K562 (cell line): ENCODE data around the gene UBE2G2. TPM values are rescaled to one million over a fixed set of nuclear protein-coding genes. Genes with fewer than 3 reads are reported as not detected.

Experiments
- ATAC-seq: fragments of 200-7000 bp; cut with Tn5 transposase; 3 replicates; pipeline ENCODE4 v1.9.1; 2020; ENCODE audit warnings: moderate library complexity
- BruUV-seq: library from RNA; stranded (reverse); fragments of 400-500 nt; replicated peaks from 2 replicates; lab custom pipeline; 2021; lab: Mats Ljungman, UMichigan
- CTCF ChIA-PET: fragments of 300-600 bp; formaldehyde crosslinking; extraction: SDS; loops from one replicate; lab custom pipeline; 2021; ENCODE audit warnings: low intra/inter-chr PET ratio; lab: Yijun Ruan, JAX
- POLR2A ChIA-PET: fragments of 300-600, 350-650 bp; sonication (Branson Sonifier 250); formaldehyde crosslinking; extraction: SDS; loops from one replicate; lab custom pipeline; 2021; ENCODE audit warnings: antibody characterized with exemption, inconsistent platforms; lab: Yijun Ruan, JAX
- DNase-seq, 4 experiments: peaks; one replicate each; pipeline versions ENCODE4 v3.0.0 to v3.0.0-alpha.2; 2011 to 2018; ENCODE audit warnings: low spot score in 3 of 4, mixed read lengths in 3 of 4; ENCODE audit errors: extremely low read depth in 1 of 4
- FAIRE-seq: peaks from 2 replicates; lab custom pipeline; 2011; peaks lifted over from hg19 to GRCh38; lab: Jason Lieb, UNC
- H2AFZ ChIP-seq: 2 replicates; pipeline ENCODE4 v1.6.0; 2011; ENCODE audit warnings: low read depth, low read length, control low read depth, inconsistent platforms
- H3K27ac ChIP-seq: fragments of 200-600 bp; 3 replicates; pipeline ENCODE4 v1.8.0; 2011; ENCODE audit warnings: low read depth, mild to moderate bottlenecking, control low read depth, inconsistent platforms, low read length, moderate library complexity, mixed read lengths; ENCODE audit errors: extremely low read depth
- H3K27me3 ChIP-seq, 2 experiments: fragments of 300-600 bp in 1 of 2; 2 replicates in 1 of 2; 3 replicates in 1 of 2; pipeline versions ENCODE4 v1.6.0 to v1.8.0; 2011; ENCODE audit warnings: inconsistent platforms in 2 of 2, low read length in 2 of 2, mild to moderate bottlenecking in 1 of 2, mixed read lengths in 1 of 2, moderate library complexity in 1 of 2; ENCODE audit not compliant: control insufficient read depth in 2 of 2, insufficient read depth in 2 of 2
- H3K36me3 ChIP-seq: fragments of 300-600 bp; 3 replicates; pipeline ENCODE4 v1.8.0; 2011; ENCODE audit warnings: mild to moderate bottlenecking, low read length, inconsistent platforms; ENCODE audit not compliant: control insufficient read depth, insufficient read depth
- H3K4me1 ChIP-seq, 2 experiments: fragments of 200-600 bp in 1 of 2; replicated peaks in 1 of 2; 2 replicates in 1 of 2; 3 replicates in 1 of 2; pipeline versions ENCODE4 v1.5.1 to v1.8.0; 2011; ENCODE audit warnings: inconsistent platforms in 2 of 2, low read length in 2 of 2, mild to moderate bottlenecking in 1 of 2, mixed read lengths in 1 of 2, moderate library complexity in 1 of 2; ENCODE audit not compliant: control insufficient read depth in 2 of 2, insufficient read depth in 2 of 2
- H3K4me2 ChIP-seq: 2 replicates; pipeline ENCODE4 v1.6.1; 2011; ENCODE audit warnings: low read length, control low read depth, inconsistent platforms, mixed read lengths; ENCODE audit not compliant: insufficient read depth
- H3K4me3 ChIP-seq: fragments of 200-600 bp; sonication (generic), shearing (Covaris generic); 2 replicates; pipeline ENCODE4 v1.5.1; 2016; ENCODE audit warnings: control low read depth, inconsistent platforms
- H3K79me2 ChIP-seq: fragments of 200-600 bp; 3 replicates; pipeline ENCODE4 v1.8.0; 2011; ENCODE audit warnings: low read length, inconsistent platforms; ENCODE audit not compliant: control insufficient read depth, insufficient read depth
- H3K9ac ChIP-seq, 2 experiments: 2 replicates each; pipeline versions ENCODE4 v1.6.0 to v1.6.1; 2011; ENCODE audit warnings: low read depth in 2 of 2, low read length in 2 of 2, control low read depth in 1 of 2, inconsistent platforms in 1 of 2, mild to moderate bottlenecking in 1 of 2, mixed read lengths in 1 of 2; ENCODE audit not compliant: insufficient read depth in 1 of 2
- H3K9me1 ChIP-seq: one replicate; pipeline ENCODE4 v1.6.0; 2011; ENCODE audit warnings: inconsistent platforms, mild to moderate bottlenecking, low read length, moderate library complexity; ENCODE audit not compliant: control insufficient read depth, insufficient read depth
- H3K9me3 ChIP-seq: replicated peaks from 2 replicates; pipeline ENCODE4 v1.5.1; 2011; ENCODE audit warnings: low read depth, low read length, inconsistent platforms; ENCODE audit not compliant: control insufficient read depth, insufficient read depth
- H4K20me1 ChIP-seq: replicated peaks from 2 replicates; pipeline ENCODE4 v1.6.1; 2011; ENCODE audit warnings: low read length, inconsistent platforms, mixed read lengths; ENCODE audit not compliant: control insufficient read depth, insufficient read depth
- ARID1B ChIP-seq: fragments of 450-650 bp; IDR thresholded peaks from 2 replicates; pipeline ENCODE4 v1.6.1; 2016; ENCODE audit warnings: antibody characterized with exemption, mild to moderate bottlenecking, inconsistent platforms
- ESRRB ChIP-seq: fragments of 250-450 bp; sonication (Bioruptor Pico); IDR thresholded peaks from 2 replicates; pipeline ENCODE4 v1.5.0; 2020; ENCODE audit warnings: mild to moderate bottlenecking, moderate library complexity, borderline replicate concordance
- FOXM1 ChIP-seq, 2 experiments: fragments of 450-650 bp in 1 of 2; sonication (generic) in 1 of 2; formaldehyde crosslinking in 1 of 2; IDR thresholded peaks; 2 replicates each; pipeline versions ENCODE4 v1.6.1 to v1.9.0; 2017 to 2022; ENCODE audit warnings: low read depth in 2 of 2, mild to moderate bottlenecking in 2 of 2, missing genetic modification reagents in 1 of 2, moderate library complexity in 1 of 2
- LCOR ChIP-seq: sonication (generic); formaldehyde crosslinking; IDR thresholded peaks from 2 replicates; pipeline ENCODE4 v1.8.0; 2022; ENCODE audit warnings: mild to moderate bottlenecking, missing genetic modification reagents
- NFATC3 ChIP-seq: fragments of 450-650 bp; IDR thresholded peaks from 2 replicates; pipeline ENCODE4 v1.6.1; 2017; ENCODE audit warnings: mild to moderate bottlenecking
- NFXL1 ChIP-seq: fragments of 450-650 bp; formaldehyde crosslinking; IDR thresholded peaks from 2 replicates; pipeline ENCODE4 v1.4.0; 2021; ENCODE audit warnings: mild to moderate bottlenecking
- PRMT5 ChIP-seq: sonication (generic); formaldehyde crosslinking; IDR thresholded peaks from 2 replicates; pipeline ENCODE4 v1.5.0; 2020; ENCODE audit warnings: missing genetic modification reagents
- RBM17 ChIP-seq: fragments of 200-400 bp; formaldehyde crosslinking; IDR thresholded peaks from 2 replicates; pipeline ENCODE4 v1.6.1; 2017; ENCODE audit warnings: low read depth, mild to moderate bottlenecking, low read length, borderline replicate concordance
- TFAM ChIP-seq: fragments of 250-450 bp; sonication (Bioruptor Pico); conservative IDR thresholded peaks from 2 replicates; pipeline ENCODE4 v1.5.0; 2021; ENCODE audit warnings: mild to moderate bottlenecking, moderate library complexity
- ZBTB49 ChIP-seq: sonication (generic); formaldehyde crosslinking; IDR thresholded peaks from 2 replicates; pipeline ENCODE4 v1.8.0; 2022; ENCODE audit warnings: missing genetic modification reagents, mild to moderate bottlenecking, borderline replicate concordance
- ZNF143 ChIP-seq: sonication (generic); formaldehyde crosslinking; IDR thresholded peaks from 2 replicates; pipeline ENCODE4 v1.9.0; 2022; ENCODE audit warnings: mild to moderate bottlenecking, missing genetic modification reagents
- ZNF165 ChIP-seq: fragments of 250-450 bp; sonication (Bioruptor Pico); IDR thresholded peaks from 2 replicates; pipeline ENCODE4 v1.4.0; 2020; ENCODE audit warnings: borderline replicate concordance
- ZNF431 ChIP-seq: sonication (generic); formaldehyde crosslinking; IDR thresholded peaks from 2 replicates; pipeline ENCODE4 v1.8.0; 2022; ENCODE audit warnings: mild to moderate bottlenecking, missing genetic modification reagents
- ZNF707 ChIP-seq: fragments of 250-450 bp; sonication (Bioruptor Pico); conservative IDR thresholded peaks from 2 replicates; pipeline ENCODE4 v1.8.0; 2022; ENCODE audit warnings: inconsistent platforms, mild to moderate bottlenecking, moderate library complexity
- WGBS: fragments of 100-300 bp; shearing (Covaris generic); methylation state at CpG from one replicate; pipeline ENCODE4 v1.1.6; 2016; ENCODE audit warnings: low coverage, mixed read lengths; ENCODE audit not compliant: insufficient coverage; ENCODE audit errors: missing lambda C conversion rate; 5-methylcytosine and 5-hydroxymethylcytosine counted together
- in situ Hi-C: fragments of 300-500 bp; cut with MboI; formaldehyde crosslinking; loops from 4 replicates; pipeline ENCODE4 v1.15.0; 2018; ENCODE audit warnings: inconsistent platforms, mixed read lengths
- intact Hi-C: fragments of 100-400 bp; cut with micrococcal nuclease; formaldehyde crosslinking; loops from 2 replicates; pipeline ENCODE4 v1.14.2; 2022
- polyA plus RNA-seq, 8 experiments: library from polyadenylated mRNA; depleted of rRNA in 4 of 8; stranded (reverse) in 5 of 8; unstranded in 3 of 8; fragments of >200 nt; fragmentation: Nextera tagmentation in 2 of 8; fragmentation: Illumina TruSeq in 1 of 8; extraction: Ambion mirVana in 2 of 8; extraction: Trizol in 1 of 8; gene quantifications; 2 replicates each; pipeline versions ENCODE4 v1.2.1 to v1.2.3, GENCODE V29; 2011 to 2014; ENCODE audit warnings: inconsistent platforms in 1 of 8, missing spikeins in 1 of 8
- total RNA-seq, 7 experiments: library from RNA; depleted of rRNA in 6 of 7; stranded (reverse); fragments of >200 nt in 6 of 7; fragmentation: Illumina TruSeq in 2 of 7; extraction: Trizol in 2 of 7; gene quantifications; 2 replicates each; pipeline versions ENCODE4 v1.2.1 to v1.2.3, GENCODE V29; 2011 to 2021; ENCODE audit warnings: low replicate concordance in 1 of 7

Gene UBE2G2
- total and polyA plus RNA-seq, 9 of the 15 experiments (the other 6 are each of a cell fraction or from before 2014, with no cell fraction given): 47.5 to 225 (median 140) TPM

GRCh38 chr21:44727757-44728156 is 73.9 kb downstream of the UBE2G2 start:
- Histone ChIP-seq H3K4me3 (no peak overlapping the region), H2AFZ (no peak overlapping the region), H3K79me2 (no peaks in the 10 kb centered on the region), H4K20me1 (peaks cover 8% of the 10 kb centered on the region; the same call in 1 of the 2 replicates)
- FAIRE-seq: no peak
- ATAC-seq: no peak
- CTCF ChIA-PET: no interaction called here
- TF ChIP-seq ZNF707 (CRISPR knock-in tag) (no peak), FOXM1 (IDR thresholded peaks at IDR 0.05; ENCODE audit: low read depth) (no peak), FOXM1 (CRISPR knock-in tag; IDR thresholded peaks at IDR 0.05; ENCODE audit: low read depth) (no peak), ZNF143 (no peak), ZNF431 (CRISPR knock-in tag) (no peak), ZNF165 (no peak), ESRRB (no peak), NFATC3 (no peak), LCOR (no peak), PRMT5 (CRISPR knock-in tag) (no peak), RBM17 (no peak), ARID1B (no peak), TFAM (CRISPR knock-in tag) (no peak), ZBTB49 (CRISPR knock-in tag) (no peak), NFXL1 (CRISPR knock-in tag) (no peak)
- TF ChIP-seq, all 486 proteins: peak for 0
- no peak overlapping the region for H3K27ac ChIP-seq
- WGBS: 2% methylated on average over 9 of the region's 9 CpGs
- POLR2A ChIA-PET: interaction anchor here (1.1 to 1.4 kb wide), 2 partner anchors 15 to 28 kb away, joined by 3 to 5 read pairs; no protein-coding TSS in a partner anchor
- no TSS peak for BruUV-seq
- H3K4me1 ChIP-seq: peaks cover 10 to 22% of the 10 kb centered on the region in 2 experiments; a peak in 4 of 5 replicates
- H3K27me3 ChIP-seq: peaks cover 74 to 91% of the 10 kb centered on the region in 2 experiments; a peak in 4 of 5 replicates
- intact Hi-C loops (no loop called here), in situ Hi-C loops (no loop called here)
- H3K36me3 ChIP-seq: no peaks in the 10 kb centered on the region
- no peaks in the 10 kb centered on the region for H3K9me3 ChIP-seq
- H3K4me2 ChIP-seq: no peak overlapping the region
- no peaks in the 10 kb centered on the region for H3K9me1 ChIP-seq
- H3K9ac ChIP-seq: no peak overlapping the region
- no peak for DNase-seq
